ENCODE data around the gene TPX2. TPM values are rescaled to one million over a fixed set of nuclear protein-coding genes. Genes with fewer than 3 reads are reported as not detected.

TPX2 gene
- total and polyA plus RNA-seq, 2 experiments from 2014 or later = 37.7 to 39.6 TPM

DNA sequence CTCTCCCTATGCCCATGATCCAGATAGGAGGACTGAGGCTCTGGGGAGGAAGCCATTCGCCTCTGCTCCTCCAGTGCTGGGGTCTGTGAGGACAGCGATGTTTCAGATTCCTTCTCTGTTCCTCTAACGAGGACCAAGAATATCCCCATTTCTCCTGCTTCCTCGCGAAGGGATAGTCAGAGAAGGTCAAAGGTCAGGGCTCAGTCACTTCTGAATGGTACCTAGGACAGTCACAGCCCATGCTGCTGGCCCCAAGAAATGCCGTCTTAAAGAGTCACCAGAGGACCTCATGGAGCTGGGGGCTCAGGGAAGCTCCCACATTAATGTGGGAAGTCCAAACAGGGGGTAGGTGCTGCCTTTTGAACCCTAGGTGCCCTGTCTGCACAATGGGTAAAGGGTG lies 104.2 kb downstream of the TPX2 start:
- Histone ChIP-seq H3K4me3 (no peak overlapping the region), H3K27me3 (replicated peaks; ENCODE audit: insufficient read depth) (peaks cover 9% of the 10 kb centered on the region; the same call in 1 of the 2 replicates), H3F3A (ENCODE audit: insufficient read depth) (0 out of 2 replicates have a peak, but pooled peaks cover 5% of the 10 kb centered on the region), H2AFZ (no peak overlapping the region), H4K20me1 (ENCODE audit: insufficient read depth) (no peaks in the 10 kb centered on the region), H3K4me1 (ENCODE audit: insufficient read depth) (peaks cover 23% of the 10 kb centered on the region), H3K9me3 (ENCODE audit: low read depth) (no peaks in the 10 kb centered on the region), H3K36me3 (ENCODE audit: low read depth) (no peaks in the 10 kb centered on the region), H3K79me2 (ENCODE audit: insufficient read depth) (no peaks in the 10 kb centered on the region), H3K9me2 (ENCODE audit: insufficient read depth) (no peaks in the 10 kb centered on the region), H3K9ac (no peak overlapping the region), H3K4me2 (ENCODE audit: unreplicated experiment) (no peak overlapping the region), H3K27ac (no peak overlapping the region)
- no peak for TF ChIP-seq EZH2 (IDR thresholded peaks at IDR 0.05; ENCODE audit: insufficient read depth, poor library complexity, severe bottlenecking)
- TF ChIP-seq EZH2phosphoT487 (IDR thresholded peaks at IDR 0.05; ENCODE audit: insufficient read depth, low read depth) = no peak
- no peak for DNase-seq
- 90 to 93% methylated on average over 6 of the region's 6 CpGs for WGBS, 2 experiments (ENCODE audit: low coverage in 1 of 2, low lambda C conversion rate in 2 of 2, missing lambda C conversion rate in 2 of 2)
- in situ Hi-C loops (cut with MboI) = no loop called here

DNA sequence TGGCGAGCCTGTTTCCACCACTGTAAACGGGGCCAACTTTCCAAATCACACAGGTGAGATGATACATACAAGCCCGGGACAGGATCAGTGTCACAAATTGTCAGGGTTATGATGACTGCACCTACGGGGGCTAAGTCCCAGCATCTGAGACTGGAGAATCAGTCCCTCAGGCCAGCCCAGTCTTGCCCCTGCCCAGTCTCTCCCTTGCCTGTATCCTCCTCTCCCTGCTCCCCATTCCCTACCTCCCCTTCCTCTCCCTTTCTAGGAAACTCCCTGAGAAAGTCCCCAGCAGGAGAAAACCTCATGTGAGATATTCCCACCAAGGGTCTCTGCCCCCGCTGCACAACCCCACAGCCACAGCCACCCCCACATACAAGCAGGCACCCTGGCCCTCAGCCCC lies 104.8 kb downstream of the TPX2 start:
- Histone ChIP-seq H3K4me1 (ENCODE audit: insufficient read depth) (peaks cover 19% of the 10 kb centered on the region), H3K4me2 (ENCODE audit: unreplicated experiment) (no peak overlapping the region), H3K9ac (no peak overlapping the region), H4K20me1 (ENCODE audit: insufficient read depth) (no peaks in the 10 kb centered on the region), H3K9me2 (ENCODE audit: insufficient read depth) (no peaks in the 10 kb centered on the region), H3K79me2 (ENCODE audit: insufficient read depth) (no peaks in the 10 kb centered on the region), H2AFZ (no peak overlapping the region), H3F3A (ENCODE audit: insufficient read depth) (0 out of 2 replicates have a peak, but pooled peaks cover 5% of the 10 kb centered on the region), H3K4me3 (no peak overlapping the region), H3K36me3 (ENCODE audit: low read depth) (no peaks in the 10 kb centered on the region), H3K9me3 (ENCODE audit: low read depth) (no peaks in the 10 kb centered on the region), H3K27me3 (replicated peaks; ENCODE audit: insufficient read depth) (peaks cover 10% of the 10 kb centered on the region; the same call in 1 of the 2 replicates), H3K27ac (no peak overlapping the region)
- in situ Hi-C loops (cut with MboI) = no loop called here
- no peak for DNase-seq
- WGBS, 2 experiments (ENCODE audit: low coverage in 1 of 2, low lambda C conversion rate in 2 of 2, missing lambda C conversion rate in 2 of 2) = 75 to 82% methylated on average over 5 of the region's 5 CpGs
- no peak for TF ChIP-seq EZH2phosphoT487 (IDR thresholded peaks at IDR 0.05; ENCODE audit: insufficient read depth, low read depth)
- TF ChIP-seq EZH2 (IDR thresholded peaks at IDR 0.05; ENCODE audit: insufficient read depth, poor library complexity, severe bottlenecking) = no peak

DNA sequence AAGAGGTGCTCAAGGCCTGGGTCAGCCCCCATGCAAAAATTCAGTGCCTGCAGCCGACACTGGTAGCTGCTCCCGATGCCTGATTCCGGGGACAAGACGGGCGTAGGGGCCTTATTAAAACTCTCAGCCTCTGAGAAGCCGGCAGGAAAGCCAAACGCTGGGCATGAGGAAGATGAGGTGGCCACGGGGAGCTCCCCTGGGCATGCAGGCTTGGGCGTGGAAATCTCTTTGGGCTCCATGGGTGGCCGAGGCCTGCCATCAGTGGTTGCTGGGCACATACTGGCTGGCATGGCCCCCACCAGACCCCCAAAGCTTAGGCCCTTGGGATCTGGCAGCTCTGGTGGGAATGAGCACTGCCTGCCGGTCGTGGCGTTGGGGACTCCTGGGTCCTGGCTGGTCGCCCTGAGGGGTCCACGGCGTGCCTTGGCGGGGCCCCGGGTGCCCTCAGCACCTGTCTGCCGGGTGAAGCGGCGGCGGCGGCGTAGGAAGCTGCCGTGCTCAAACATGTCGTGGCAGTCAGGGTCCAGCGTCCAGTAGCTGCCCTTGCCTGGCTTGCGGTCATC lies 105.7 kb downstream of the TPX2 start:
- DNase-seq = no peak
- WGBS, 2 experiments (ENCODE audit: low coverage in 1 of 2, low lambda C conversion rate in 2 of 2, missing lambda C conversion rate in 2 of 2) = 93% methylated on average over 24 to 28 of the region's 28 CpGs
- no peaks in the 10 kb centered on the region for H3K36me3 ChIP-seq (ENCODE audit: low read depth)
- no peak overlapping the region for H2AFZ ChIP-seq
- H3K4me3 ChIP-seq = no peak overlapping the region
- H3F3A ChIP-seq (ENCODE audit: insufficient read depth) = 0 out of 2 replicates have a peak, but pooled peaks cover 5% of the 10 kb centered on the region
- no peaks in the 10 kb centered on the region for H3K9me3 ChIP-seq (ENCODE audit: low read depth)
- no peak overlapping the region for H3K9ac ChIP-seq
- H3K9me2 ChIP-seq (ENCODE audit: insufficient read depth) = no peaks in the 10 kb centered on the region
- TF ChIP-seq EZH2 (IDR thresholded peaks at IDR 0.05; ENCODE audit: insufficient read depth, poor library complexity, severe bottlenecking) (no peak), EZH2phosphoT487 (IDR thresholded peaks at IDR 0.05; ENCODE audit: insufficient read depth, low read depth) (no peak)
- no peaks in the 10 kb centered on the region for H3K79me2 ChIP-seq (ENCODE audit: insufficient read depth)
- peaks cover 18% of the 10 kb centered on the region for H3K27me3 ChIP-seq (replicated peaks; ENCODE audit: insufficient read depth)
- in situ Hi-C loops (cut with MboI) = no loop called here
- H3K4me1 ChIP-seq (ENCODE audit: insufficient read depth) = peaks cover 19% of the 10 kb centered on the region
- H4K20me1 ChIP-seq (ENCODE audit: insufficient read depth) = no peaks in the 10 kb centered on the region
- no peak overlapping the region for H3K27ac ChIP-seq
- no peak overlapping the region for H3K4me2 ChIP-seq (ENCODE audit: unreplicated experiment)

DNA sequence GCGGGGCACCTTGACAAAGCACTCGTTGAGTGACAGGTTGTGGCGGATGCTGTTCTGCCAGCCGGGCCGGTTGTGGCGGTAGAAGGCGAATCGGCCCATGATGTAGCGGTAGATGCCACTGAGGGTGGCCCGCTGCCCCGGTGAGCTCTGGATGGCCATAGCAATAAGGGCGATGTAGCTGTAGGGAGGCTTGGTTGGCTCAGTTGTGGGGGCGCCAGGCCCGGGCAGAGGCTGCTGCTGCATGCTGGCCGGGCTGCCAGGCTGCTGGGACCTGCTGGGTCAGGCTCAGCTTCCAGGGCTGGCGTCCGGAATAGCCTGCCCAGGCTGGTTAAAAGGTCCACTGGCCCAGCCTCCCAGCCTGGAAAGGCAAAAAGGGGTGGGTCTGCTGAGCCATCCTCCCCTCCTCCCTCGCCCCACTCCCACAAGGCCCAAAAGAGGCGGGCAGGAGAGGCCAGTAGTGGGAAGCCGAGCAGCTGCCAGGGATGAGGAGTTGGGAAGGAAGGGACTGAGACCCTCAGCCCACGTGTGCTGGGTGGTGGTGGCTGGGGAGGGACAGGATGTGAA lies 106.3 kb downstream of the TPX2 start, which contains the start of gene FOXS1:
TSS of gene FOXS1 (minus strand) at position 305 of the 564 bp plus-strand sequence. CDS start at position 243, 62 bp downstream.
- peaks cover 24% of the 10 kb centered on the region for H3K27me3 ChIP-seq (replicated peaks; ENCODE audit: insufficient read depth)
- no peaks in the 10 kb centered on the region for H4K20me1 ChIP-seq (ENCODE audit: insufficient read depth)
- no peak within 1 kb of the TSS for H2AFZ ChIP-seq
- no peaks in the 10 kb centered on the region for H3K36me3 ChIP-seq (ENCODE audit: low read depth)
- peaks cover 19% of the 10 kb centered on the region for H3K4me1 ChIP-seq (ENCODE audit: insufficient read depth)
- H3K79me2 ChIP-seq (ENCODE audit: insufficient read depth) = no peaks in the 10 kb centered on the region
- no peaks in the 10 kb centered on the region for H3K9me2 ChIP-seq (ENCODE audit: insufficient read depth)
- in situ Hi-C loops (cut with MboI) = no loop called here
- H3K9ac ChIP-seq = no peak within 1 kb of the TSS
- no peak within 1 kb of the TSS for H3K27ac ChIP-seq
- no peak for DNase-seq
- H3K4me2 ChIP-seq (ENCODE audit: unreplicated experiment) = no peak within 1 kb of the TSS
- no peak within 1 kb of the TSS for H3K4me3 ChIP-seq
- WGBS, 2 experiments (ENCODE audit: low coverage in 1 of 2, low lambda C conversion rate in 2 of 2, missing lambda C conversion rate in 2 of 2) = 81 to 84% methylated on average over 19 to 20 of the region's 21 CpGs
- H3K9me3 ChIP-seq (ENCODE audit: low read depth) = no peaks in the 10 kb centered on the region
- H3F3A ChIP-seq (ENCODE audit: insufficient read depth) = 0 out of 2 replicates have a peak, but pooled peaks cover 5% of the 10 kb centered on the region
- TF ChIP-seq EZH2phosphoT487 (IDR thresholded peaks at IDR 0.05; ENCODE audit: insufficient read depth, low read depth) (no peak), EZH2 (IDR thresholded peaks at IDR 0.05; ENCODE audit: insufficient read depth, poor library complexity, severe bottlenecking) (no peak)
